Activated T-cell treated with anti-CD3 and anti-CD28 coated beads for 1 hour (primary cell): Measurements from ENCODE around the gene ZBTB16.

Experiments used
- DNase-seq: peaks from one replicate; pipeline ENCODE4 v3.0.0-alpha.2; 2020; ENCODE audit warnings: low read depth

ZBTB16 gene

GRCh38 chr11:114260483-114260882 lies 201.0 kb downstream of the ZBTB16 start:
- no peak for DNase-seq

GRCh38 chr11:114261791-114262190 lies 202.3 kb downstream of the ZBTB16 start:
- no peak for DNase-seq

DNA sequence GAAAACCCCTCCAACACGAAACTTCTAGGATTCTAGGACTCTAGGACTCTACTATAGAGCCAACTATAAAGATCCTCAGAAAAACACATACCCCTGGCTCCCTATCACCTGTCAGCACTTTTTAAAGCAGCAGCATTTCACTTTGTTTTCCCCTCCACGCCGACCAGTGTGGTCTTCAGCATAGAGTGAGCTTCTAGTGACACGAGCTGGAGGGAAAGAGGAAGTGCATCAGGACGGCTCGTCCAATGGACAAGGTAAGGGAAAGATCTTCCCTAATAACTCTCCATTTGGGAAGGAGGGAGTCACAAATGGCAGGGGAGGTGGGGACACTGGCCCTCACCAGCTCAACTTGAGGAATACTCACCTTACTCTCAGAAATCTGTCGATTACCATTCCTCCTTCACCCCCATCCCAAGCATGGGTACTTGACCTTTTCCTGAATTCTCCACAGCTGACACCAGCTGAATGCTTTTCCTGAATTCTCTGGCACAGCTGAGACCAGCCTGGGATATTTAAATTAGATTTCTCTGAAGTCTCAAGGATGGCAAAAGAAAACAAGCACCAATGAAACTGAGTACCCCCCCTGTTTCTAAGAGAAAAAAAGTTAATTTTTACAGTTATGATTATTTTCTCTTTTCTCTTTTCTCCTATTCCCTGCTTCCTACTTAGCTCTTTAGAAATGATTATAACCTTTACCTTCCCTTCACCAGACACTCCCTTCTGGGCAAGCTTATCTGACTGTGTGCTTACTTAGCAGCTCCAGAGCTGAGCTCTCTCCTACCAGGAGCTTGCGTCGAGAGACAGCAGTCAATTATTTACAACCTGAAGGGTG lies 203.4 kb downstream of the ZBTB16 start:
- no peak for DNase-seq

DNA sequence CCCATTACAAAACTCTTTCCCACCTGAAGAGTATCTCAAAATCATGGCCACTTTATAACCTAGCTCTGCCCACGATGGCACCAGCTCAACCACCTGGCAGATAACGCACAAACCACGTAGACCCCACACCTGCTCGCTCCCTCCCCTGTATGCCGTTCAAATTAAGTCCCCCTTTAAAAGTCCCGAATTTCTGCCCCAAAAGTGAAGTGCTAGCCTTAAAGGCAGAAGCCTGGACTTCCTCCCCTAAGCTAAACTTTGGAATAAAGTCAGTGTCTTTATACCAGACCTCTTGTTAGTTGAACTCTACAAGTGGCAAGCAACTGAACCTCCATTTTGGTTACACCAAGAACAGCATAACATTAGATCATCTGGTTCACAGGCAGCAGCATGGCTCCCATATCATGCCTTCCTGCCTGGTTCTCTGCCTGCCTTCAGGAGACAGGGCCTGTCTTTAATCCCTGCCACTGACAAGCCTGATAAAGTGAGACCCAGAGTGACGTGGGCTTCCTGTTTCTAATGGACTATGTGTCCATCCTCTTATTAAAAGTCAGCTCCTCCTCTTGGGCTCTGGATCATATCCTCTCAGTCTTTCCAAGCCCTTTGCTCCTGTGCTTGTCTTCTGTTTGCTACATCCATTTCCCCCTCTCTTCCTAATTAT lies 204.1 kb downstream of the ZBTB16 start:
- DNase-seq = no peak

DNA sequence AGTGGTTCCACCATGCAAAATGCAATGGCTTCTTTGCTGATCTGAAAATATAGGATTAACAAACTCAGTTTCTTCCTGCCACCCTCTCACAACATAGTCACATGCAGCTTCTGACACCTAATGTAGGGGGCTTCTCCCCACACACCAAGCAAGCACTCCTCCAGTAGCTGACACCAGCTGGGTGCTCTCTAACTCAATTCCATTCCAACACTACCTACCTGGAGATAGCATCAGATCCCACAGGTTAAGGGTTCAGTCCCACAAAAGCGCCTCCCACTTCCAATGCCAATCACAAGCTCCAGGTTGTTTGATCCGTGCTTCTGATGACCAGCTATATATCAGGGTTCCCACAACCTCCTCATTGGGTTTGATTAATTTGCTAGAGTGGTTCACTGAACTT lies 204.9 kb downstream of the ZBTB16 start:
- no peak for DNase-seq

GRCh38 chr11:114265122-114265878 lies 205.8 kb downstream of the ZBTB16 start:
- DNase-seq = no peak

- no peak for DNase-seq
Measured at GRCh38 chr11:114269498-114269897, 210.0 kb downstream of the ZBTB16 start.

GRCh38 chr11:114270531-114271270 lies 211.2 kb downstream of the ZBTB16 start:
- DNase-seq = no peak

GRCh38 chr11:114271316-114271715 lies 211.8 kb downstream of the ZBTB16 start:
- no peak for DNase-seq

DNA sequence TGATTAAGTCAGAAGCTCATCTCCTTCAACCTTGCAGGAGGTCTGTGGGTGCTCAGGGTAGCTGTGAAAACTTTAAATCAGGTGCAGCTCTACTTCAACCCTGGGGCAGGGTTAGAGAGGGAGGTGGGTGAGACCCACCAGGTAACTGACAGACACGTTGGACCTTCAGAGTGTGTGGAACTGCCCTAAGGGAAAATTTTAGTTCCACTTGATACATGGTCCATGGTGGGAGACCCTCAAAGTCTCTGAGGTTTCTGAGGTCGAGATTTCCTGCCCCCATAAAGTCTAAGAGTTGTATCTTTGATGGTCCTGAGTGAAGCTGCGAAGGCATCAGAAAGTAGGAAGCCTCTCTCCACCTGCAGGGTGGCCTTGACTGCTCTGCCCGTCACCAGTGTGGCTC lies 212.8 kb downstream of the ZBTB16 start:
- no peak for DNase-seq

DNA sequence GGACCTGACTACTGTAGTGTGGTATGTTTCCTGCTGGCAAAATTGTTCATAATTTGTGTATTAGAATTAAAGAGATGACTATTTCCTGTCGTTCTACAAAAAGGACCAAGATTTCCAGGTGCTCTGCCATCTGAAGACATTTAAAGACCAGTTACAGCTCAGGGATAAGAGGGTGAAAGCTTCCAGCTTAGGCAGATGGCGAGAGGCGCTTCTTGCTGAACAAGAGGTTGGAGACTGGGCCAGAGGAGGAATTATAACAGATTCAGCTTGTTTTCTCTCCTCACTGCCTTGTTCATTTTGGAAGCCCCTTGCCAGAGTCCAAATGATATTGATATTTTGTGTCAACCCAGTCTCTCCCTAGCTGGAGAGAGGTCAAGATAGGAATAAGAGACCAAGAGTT lies 213.6 kb downstream of the ZBTB16 start:
- no peak for DNase-seq

DNA sequence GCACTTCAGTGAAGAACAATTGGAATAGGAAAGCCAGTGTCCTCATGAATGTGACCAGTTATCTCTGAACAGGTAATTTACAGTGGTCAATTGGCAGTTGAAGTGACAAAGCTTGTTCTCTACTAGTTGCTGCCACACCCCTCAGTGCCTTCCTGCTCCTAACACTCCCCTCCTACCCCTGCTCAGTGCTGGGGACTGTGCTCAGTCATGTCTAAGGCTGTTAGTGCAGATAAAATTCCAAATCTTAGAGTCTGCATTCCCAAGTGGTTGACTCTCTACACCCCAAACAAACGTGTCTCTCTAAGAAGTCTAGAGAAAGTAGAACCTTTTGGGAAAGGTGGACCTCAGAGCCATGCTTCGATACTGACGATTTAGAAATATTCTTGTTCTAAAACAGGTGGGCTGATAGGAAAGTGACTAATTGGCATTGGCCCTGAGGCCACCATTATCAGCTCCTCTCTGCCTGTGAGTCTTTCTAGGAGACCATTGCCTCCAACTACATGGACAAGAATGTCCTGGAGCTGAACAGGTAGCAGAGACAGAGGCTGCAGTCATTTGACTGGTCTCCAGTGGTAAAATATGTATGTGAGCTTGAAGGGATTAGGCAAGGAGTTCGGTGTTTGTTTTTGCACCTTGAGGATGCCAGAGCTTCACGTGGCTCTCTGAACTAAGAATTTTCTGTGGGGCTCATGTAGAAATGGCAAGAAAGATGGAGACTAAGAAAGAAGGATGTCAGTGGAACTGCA lies 214.6 kb downstream of the ZBTB16 start:
- DNase-seq = no peak

DNA sequence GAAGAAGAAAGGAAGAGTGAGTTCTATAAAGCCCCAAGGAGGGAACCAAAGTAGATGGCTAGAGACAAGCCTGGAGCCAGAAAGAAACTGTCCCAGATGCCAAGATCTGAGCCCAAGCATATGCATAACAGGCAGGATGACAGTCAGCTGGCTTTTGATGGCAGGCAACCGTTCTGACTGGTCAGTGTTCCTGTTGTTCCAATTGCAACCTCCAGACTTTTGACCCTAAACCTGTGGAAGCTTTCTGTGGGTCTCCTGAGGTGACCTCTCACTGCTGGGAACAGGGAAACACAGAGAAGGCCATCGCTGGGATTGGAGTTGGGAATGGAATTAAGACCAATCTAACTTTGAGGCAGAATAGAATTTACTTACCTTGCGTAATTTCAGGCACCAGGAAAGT lies 215.1 kb downstream of the ZBTB16 start:
- DNase-seq = no peak

- DNase-seq = no peak
Measured at GRCh38 chr11:114275280-114275679, 215.8 kb downstream of the ZBTB16 start.

DNA sequence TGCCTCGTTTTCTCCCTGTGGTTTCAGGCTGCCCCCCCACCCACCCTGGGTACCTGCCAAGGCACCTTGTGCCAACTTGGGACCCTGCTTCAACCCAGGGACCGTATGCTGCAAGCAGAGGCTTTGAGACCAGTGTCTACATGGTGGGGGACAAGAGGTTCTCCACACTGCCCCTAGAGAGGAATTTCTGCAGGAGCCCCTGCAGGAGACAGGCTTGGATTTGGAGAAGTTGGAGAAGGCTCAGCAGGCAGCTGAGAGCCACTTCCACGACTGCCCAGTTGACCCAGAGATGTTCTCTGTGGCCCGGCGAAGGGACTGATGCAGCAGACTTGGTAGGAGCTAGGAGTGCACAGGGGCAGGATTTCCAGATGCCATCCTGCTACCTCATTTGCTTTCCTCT lies 216.6 kb downstream of the ZBTB16 start:
- no peak for DNase-seq

DNA sequence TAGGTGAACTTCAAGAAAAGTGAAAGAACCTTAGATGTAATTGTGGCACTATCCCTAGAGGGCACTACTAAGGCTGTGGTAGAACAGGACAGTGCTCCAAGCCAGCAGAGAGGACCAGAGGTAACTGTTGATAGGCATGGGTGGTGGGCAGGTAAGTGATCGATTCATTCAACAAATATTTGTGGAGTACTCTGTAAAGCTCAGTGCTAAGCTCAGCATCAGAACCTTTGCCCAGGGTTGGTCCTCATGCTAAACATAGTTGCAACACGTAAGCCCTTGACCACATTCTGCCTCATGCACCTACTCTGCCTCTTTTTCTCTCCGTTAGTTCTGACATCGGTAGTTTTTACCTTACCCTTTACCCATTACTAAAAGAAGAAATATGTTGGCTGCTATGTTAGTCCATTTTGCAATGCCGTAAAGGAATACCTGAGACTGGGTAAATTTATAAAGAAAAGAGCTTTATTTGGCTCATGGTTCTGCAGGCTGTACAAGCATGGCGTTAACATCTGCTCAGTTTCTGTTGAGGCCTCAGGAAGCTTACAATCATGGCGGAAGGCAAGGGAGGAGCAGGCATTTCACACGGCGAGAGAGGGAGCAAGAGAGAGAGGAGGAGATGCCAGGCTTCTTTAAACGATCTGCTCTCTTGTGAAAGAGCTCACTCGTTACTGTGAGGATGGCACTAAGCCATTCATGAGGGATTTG lies 218.3 kb downstream of the ZBTB16 start:
- DNase-seq = no peak

DNA sequence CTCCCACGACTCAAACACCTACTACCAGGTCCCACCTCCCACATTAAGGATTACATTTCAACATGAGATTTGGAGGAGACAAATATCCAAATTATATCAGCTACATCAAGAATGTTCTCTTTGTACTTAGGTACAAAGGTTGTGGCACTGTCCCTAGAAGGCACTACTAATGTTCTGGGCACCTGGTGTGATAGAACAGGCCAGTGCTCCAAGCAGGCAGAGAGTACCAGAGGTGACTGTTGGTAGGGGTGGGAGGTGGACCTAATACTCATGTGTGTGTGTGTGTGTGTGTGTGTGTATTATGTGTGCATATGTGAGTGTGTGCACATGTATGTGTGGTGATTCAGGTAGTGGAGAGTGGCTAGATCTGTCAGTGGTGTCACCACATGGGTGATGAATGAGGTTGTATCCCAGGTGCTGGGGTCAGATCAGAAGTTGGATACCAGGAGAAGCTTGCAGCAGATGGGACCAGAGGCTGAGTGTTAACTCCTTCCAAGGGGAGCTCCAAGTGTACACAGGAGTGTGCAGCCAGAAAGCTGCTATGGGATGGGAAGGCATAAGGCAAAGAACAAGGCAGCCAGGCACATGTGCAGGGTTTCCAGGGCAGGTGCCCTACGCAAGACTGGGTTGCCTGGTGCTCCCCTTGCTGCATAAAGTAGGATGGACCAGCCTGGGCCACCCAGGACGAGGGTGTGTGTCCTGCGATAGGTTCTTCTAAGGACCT lies 219.0 kb downstream of the ZBTB16 start:
- DNase-seq = no peak

DNA sequence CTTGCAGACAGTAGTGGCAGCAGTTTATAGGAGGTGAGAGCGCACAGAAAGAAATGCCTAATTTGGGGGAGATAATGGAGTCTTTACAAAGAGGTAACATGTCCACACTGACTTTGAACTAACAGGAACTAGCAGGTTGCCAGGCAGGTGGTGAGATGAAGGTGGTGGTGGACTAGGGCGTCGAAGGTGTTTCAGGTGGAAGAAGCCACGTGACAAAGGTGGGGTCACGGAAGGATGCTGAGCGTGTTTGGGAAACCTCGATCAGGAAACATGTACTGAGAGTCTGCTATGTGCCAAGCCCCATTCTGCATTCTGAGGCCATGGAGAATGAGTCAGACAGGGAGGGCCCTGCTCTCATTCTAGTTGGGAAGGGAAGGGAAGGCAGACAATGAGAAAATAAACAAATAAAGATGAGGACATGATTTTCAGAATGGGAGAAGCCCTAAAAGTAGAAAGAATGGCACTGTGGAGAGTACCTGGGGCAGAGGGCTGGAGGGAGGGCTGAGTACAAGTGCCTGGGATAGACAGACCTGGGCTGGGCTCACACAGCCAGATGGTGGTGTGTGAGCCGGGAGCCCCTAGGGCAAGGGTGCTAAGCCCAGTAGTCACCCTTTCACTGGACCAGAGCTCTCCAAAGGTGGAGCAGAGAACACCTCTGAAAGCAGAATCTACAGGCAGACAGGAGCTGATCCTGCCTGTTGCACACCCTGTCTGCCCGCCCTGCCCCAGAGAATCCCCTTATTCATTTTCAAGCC lies 220.5 kb downstream of the ZBTB16 start:
- no peak for DNase-seq

- no peak for DNase-seq
Measured at GRCh38 chr11:114280696-114281095, 221.2 kb downstream of the ZBTB16 start.
